HG02798 (cell line): ENCODE measurements around the gene SH3D21.

Experiments
- ATAC-seq: cut with Tn5 transposase; IDR thresholded peaks from one replicate; pipeline ENCODE4 v1.9.1; 2021; ENCODE audit warnings: mild to moderate bottlenecking; ENCODE audit not compliant: unreplicated experiment, poor library complexity

The SH3D21 gene

DNA sequence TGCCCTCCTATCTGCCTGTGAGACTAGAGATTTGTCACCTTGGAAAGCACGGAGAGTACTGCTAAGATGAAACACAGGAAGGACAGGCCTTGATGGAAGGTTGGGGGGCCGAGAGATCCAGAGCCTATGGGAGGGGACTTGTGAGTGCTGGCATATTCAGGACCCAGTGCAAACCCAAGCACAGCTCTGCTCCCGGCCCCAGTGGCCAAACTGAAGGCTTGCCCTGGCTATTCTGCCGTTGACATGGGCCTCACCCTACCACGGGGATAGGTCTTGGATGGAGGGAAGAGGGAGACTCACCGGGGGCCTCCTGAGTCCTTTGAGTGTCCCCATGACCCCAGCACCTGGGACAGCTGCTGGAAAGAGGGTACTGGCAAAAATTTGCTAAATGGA lies 21.9 kb downstream of the SH3D21 start:
- no peak for ATAC-seq

DNA sequence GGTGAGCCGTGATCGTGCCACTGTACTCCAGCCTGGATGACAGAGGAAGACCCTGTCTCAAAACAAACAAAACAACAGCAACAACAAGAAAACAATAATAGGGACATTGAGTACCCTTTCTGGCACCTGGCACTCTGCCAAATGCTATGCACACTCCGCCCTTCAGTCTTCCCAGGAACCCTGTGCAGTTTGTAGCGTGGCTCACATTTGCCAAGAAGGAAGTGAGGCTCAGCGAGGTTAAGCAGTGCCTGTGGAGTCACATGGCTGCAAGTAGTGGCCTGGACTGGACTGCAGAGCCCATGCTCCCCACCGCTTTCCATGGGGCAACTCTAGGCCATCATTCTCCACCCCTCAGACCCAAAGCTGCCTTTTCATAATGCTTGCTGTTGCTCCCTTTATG lies 22.5 kb downstream of the SH3D21 start:
- no peak for ATAC-seq

DNA sequence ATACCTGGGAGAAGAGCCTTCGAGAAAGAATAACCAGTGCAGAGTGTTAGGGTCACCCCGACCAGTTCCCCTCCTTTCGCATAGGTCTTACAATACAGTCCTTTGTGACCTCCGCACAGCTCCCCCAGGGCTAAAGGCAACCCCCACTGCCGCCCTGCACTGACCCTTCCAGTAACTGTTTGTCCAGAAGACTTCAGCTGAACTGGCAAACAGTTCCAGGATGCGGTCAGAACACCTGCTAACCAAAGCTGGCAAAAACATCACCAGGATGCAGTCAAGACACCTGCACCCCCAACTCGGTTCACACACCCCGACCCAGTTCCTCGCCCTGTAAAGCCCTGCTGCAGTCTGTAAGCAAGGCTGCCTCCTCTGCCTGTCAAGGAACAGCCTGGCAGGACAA lies 23.6 kb downstream of the SH3D21 start:
- ATAC-seq: no peak

DNA sequence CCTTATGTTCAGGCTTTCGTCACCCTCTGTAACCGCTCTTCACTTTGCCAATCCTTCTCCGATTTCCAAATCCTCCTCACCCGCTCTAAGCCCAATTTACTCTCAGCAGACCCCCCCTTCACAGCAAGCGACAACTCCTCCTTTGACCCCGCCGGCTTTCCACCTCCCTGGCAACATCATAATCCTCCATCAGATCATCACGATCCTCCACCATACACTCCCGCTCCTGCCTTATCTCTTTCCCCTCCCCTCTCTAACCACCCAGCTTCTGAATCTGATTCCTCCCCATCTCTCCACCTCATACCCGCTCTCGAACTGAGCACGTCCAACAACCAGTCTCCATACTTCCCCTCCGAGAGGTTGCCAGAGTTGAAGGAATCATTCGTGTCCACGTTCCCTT lies 24.8 kb downstream of the SH3D21 start:
- ATAC-seq: no peak

DNA sequence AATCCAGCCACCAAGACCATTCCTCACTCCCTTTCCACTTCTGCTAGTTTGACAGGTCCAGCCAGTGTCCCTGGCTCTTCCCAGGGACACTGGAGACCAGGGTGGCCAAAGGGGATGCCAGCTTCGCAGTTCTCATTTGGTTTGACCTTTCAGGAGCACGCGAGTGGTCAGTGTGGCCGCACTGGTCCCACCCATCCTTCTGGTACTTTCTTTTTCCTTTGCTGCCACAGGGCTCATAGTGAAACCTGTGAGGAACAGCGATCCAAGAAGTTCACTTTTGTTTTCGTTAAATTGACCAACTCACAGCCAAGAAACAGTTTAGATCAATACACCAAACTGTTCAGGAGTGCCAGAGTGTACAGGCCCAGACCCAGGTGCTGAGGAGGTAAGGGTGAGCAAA lies 31.7 kb downstream of the SH3D21 start:
- ATAC-seq: no peak

DNA sequence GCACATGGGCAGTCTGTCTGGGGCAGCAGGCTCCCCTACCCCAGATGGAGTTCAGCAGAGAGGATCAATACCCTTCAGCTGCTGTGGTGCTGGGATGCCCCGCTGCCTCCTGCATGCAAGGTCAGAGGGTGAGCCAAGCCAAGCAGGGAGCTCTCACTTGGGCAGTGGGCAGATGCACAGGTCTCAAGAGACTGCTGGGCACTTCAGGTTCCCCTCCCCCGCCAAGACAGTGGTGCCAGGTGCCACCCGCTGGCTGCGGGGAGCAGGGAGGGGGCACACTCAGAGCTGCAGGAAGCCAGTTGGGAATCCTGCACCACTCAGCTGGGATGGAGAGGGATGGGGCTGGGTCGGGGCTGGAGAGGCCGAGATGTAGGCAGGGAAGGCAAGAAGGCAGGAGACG lies 33.0 kb downstream of the SH3D21 start:
- no peak for ATAC-seq

DNA sequence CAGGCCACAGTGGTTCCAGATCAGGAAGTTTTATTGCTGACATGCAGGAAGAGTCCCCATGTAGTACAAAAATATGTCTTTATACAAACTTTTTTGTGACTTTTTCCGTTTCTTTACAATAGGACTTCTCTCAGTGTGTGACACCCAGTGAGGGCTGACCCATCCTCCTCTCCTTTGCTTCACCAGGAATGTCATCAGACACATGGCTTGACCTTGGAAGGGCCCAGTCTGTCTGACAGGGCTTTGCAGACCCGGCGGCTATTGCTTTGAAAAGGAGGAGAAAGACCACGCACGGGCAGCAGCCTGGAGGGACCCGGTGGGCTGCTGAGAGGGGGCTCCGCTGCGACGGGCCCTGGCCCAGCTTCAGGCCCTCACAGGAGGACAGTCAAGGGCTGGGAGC lies 33.4 kb downstream of the SH3D21 start:
- no peak for ATAC-seq

DNA sequence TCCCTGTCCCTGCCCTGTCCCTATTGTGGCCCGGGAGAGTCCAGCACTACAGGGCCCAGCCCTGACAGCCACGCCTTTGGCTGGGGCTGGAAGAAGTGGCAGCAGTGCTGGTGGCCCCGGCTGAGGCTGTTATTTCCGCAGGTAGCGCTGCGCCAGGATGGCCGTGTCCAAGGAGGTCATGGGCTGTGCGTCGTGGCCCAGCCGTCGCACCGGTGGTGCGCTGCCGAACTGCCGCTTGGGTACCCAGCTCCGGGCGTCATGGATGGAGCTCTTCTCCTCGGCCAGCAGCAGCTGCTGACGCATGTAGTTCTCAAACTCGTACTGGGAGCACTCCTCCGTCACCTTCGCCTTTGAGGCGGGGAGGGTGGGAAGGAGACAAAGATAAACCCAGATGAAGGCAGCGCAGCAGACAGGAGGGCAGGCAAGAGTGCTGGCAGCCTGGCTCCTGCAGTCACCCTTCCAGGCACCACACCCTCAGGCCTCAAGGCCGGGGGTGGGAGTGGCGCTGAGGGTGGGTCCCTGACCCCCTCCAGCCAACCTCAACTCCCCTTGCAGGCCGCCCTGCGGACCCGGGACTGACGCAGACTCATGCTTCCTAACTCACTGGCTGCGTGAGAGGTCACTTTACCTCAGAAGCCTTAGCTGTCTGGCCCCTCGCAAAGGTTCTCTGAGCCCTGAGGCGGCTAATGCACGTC lies 35.6 kb downstream of the SH3D21 start:
- ATAC-seq: no peak

DNA sequence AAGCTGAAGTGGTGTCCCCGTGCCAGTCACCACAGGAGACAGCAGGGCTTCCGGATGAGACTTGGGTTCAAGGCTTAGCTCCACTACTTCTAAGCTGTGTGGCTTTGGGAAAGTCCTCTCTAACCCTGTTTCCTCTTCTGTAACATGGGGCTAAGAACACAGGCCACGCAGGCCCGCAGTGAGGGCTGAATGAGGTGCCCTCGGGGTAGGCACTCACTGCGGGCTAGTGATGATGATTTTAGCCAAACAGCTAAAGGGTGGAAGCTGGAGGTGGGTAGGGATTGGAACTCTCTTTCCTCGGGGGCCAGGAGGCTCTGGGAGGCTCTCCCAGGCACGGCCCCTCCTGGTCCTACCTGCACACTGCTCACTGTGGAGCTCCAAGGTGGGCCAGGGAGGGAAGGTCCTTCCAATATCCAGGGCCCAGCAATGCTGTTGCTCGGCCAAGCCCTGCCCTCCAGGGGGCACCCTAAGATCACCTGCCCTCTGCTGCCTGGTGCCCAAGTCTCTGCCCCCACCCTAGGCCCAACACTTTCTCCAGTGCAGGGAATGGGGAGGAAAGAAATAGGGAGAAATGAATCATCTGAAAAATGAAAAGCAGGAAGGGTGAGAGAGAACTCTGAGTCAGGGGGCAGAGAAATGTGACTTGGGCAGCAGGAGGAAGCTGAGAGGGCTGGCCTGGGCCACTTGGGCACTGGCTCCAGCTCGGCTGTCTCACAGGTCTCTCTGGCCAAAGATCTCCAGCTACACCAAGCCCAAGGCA lies 36.4 kb downstream of the SH3D21 start:
- ATAC-seq: peak; percentile 43

DNA sequence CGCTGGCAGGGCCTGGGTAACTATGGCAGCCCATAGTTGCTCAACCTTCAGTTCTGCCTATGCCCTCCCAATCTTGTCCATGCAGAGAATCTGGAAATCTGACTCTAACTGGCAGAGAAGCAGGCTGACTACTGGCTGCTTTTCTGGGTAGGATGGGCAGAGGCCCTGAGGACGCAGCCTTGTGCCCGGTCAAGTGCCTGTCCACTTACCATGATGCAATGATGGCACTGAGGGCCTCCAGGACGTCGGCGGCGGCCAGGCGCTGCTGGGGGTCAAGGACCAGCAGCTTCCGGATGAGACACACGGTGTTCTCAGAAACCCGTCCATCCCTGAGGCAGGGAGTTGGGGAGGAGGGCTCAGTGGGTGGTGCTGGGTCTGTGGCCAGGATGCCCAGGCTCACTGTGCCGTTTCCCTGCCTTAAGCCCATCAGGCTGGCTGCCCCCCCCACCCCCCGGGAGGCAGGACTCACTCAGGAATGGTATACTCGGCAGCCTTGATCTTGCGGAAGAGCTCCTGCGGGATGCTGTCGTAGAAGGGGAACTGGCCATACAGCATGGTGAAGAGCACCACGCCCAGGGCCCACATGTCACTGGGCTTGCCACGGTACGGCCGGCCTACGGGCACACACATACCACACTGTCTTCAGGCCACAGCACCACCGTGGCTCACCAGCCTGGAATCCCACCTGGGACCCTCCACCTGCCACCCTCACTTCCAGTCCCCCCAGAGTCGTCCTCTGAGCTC lies 37.7 kb downstream of the SH3D21 start:
- ATAC-seq: no peak

DNA sequence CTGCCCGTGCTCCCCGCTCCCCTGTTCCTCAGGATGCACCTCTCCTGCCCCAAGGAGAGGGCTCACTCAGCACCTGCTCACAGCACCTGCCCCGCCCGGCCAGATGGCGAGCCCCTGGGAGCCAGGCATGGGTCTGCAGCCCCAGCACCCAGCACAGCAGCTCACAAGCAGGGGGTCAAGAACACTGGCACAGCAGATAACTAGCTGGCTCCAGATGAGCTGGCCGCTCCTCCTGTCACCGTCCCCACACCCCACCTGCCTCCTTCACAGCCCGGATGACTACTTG lies 38.2 kb downstream of the SH3D21 start:
- no peak for ATAC-seq

DNA sequence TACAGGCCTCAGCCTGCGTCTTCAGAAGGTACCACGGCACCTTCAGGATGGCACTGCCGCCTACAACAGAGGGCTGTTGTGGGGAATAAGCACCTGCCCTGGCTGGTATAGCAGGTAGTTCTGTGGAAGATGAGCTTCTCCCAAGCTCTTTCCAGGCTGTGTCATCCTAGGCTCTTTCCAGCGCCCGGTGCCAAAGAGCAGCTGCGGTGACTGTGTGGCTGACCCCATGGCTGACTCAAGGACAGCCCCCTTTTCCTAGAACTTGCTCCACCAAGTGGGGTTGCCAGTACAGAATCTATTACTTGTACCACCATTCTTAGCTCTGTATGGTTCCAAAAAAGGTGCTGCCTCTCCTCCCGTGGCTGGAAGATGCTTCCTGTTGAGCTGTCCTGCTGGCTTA lies 39.2 kb downstream of the SH3D21 start:
- no peak for ATAC-seq

DNA sequence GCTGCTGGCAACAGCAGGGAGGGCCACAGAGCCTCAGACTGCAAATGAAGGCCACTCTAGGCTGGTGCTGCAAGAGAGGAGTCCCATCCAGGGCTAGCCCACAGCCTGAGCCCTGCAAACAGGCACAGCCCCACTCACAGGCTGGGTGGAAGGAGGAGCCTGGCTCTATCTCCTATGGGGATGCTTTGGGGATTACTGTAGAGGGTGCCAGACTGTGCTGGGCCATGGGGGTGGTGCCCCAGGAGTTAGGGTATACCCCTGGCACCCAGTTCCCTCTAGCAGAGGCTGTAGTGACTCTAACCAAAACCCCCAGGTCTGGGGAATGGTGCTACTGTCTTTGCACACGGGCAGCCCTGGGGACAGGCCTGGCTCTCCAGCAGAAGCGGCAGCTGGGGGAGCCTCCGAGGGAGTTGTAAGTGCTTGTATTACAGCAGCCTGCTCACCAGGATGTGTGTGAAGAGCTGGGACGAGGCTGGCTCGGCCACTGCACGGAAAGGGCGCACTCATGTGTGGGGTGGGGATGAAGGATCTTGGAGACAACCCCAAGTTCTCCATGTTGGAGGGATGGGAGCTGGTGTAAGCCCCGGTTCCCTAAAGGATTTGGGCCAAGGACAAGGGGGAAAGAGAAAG lies 40.7 kb downstream of the SH3D21 start:
- no peak for ATAC-seq

DNA sequence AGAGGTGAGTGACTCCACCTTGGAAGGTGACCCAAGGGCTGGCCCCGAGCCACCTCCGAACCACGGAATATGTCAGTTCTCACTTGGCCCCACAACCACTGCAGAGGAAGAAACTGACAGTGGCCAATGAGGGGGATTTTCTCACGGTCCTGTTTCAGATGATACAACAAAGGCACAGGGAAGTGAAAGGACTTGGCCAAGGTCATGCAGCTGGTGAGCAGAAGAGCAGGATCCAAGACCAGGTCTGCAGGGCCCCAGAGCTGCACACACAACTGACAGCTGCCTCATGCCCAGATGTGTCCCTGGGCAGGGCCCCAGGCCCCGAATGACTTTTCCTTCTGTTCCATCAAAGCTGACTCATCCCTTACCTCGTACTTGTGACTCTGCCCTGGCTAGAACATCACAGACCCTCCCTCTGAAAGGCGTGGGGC lies 43.1 kb downstream of the SH3D21 start:
- ATAC-seq: peak; percentile 81

DNA sequence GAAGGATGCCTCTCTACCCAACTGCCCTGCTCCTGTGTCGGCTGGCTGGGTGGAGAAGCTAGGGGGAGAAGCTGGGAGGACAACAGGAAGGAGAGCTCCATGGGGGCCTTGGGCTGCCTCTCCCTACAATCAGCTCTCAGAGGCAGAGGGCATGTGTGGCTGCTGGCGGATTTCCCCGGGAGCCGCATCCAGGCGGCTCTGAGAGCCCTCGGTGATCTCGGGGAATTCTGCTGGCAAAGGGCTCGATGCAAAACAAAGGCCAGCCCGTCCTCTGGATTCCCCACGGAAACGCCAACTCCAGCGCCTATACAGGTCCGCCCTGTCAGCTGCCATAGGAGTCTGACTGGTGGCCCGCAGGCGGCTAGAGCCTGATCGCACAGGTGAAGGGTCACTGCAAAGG lies 43.7 kb downstream of the SH3D21 start:
- ATAC-seq: no peak

DNA sequence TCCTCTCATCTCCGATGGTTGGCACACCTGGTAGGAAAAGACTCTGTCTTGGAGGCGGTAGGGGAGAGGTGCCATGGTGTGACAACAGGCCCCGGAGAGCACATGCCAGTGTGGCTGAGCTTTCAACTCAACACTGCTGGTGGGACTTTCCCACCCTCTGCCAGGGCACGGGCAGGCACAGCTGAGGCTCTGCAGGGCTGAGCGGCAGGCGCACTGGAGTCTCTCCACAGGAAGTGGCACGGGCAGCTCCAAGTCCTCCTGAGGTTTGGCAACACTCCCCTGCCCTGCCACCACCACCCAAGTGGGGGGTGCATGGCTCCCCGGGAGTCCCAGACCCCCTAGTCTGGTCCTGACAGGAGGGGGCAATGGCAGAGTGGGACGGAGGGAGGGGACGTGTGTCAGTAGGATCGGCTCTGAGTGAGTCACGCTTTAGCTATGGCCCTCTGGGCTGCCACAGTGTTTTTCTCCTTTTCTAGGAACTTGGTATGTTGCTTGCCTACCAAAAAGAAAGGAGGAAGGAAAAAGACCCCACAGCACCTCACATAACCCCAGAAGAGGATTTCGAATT lies 44.6 kb downstream of the SH3D21 start:
- ATAC-seq: no peak

DNA sequence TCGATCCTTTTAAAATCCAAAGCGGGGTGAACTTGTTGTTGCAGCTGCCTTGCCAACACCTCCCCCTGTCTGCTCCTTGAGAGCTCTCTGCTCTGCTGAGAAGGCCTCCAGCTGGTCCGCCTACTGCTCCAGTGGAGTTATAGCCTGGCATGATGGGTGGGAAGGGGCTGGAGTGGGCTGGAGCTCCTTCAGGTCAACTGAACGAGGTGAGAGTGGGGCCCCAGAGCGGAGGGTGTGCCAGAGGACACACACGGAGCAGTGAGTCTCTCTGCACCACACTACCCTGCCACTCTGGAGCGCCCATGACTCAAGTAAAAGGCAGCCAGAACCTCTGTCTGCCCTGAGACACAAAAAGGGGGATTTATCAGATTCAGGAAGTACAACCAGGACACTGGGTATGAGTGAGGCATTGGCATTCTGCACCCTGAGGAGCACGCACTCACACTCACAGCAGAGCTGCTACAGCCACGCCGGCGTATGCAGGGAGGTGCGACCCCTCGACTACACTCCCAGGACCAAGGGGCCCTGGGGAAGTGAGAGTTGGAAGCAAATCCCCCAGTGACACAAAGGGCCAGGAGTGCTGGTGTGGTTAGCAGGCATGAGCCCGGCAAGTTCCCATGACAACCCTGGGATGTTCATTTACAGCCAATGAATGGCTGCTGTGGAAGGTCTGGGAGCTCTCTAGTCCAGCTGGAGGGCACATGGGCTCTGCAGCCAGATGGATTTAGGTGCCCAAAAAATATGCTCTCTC lies 45.2 kb downstream of the SH3D21 start:
- no peak for ATAC-seq

DNA sequence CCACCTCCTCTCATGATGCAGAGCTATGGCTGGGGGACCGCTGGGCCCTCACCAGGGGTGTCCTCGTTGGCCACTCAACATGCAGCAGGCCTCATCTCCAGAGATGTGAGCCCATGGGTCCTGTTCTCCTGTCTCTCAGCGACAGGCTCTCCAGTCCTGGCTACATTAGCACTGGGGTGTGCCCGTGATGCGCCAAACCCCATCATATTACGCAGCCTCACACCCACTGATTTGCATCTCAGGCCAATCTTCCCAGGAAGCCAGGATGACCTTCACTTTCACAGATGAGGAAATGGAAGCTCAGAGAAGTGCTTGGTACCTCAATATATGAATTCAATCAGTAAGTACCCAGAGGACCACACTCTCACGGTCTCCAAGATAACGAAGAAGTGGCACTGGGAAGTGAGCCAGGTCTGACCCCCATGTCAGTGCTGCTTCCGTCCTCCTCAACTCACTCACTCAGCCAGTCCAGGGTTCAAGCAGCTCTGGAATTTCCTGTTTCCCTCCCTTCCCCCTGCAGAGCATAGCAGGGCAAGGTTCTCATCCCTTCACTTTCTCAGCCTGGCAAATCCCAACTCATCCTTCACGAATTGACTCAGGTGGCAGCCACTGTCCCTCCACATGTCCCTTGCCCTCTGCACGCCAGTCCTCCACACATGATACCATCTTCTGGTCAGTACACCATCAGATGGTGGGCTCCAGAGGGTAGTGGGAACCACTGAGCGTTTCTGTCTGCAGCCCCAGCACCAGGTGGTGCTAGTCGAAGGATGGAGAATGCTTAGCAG lies 46.1 kb downstream of the SH3D21 start:
- ATAC-seq: no peak
